Osteoblast (primary cell): Measurements from ENCODE around the gene TRMT112. TPM values are rescaled to one million over a fixed set of nuclear protein-coding genes. Genes with fewer than 3 reads are reported as not detected.

ENCODE experiments used
- DNase-seq: peaks from one replicate; pipeline ENCODE4 v3.0.0; 2011; ENCODE audit warnings: low spot score, mixed read lengths; ENCODE audit not compliant: insufficient read length; ENCODE audit errors: missing footprints
- H2AFZ ChIP-seq: 2 replicates; pipeline ENCODE4 v1.6.0; 2011; ENCODE audit warnings: mild to moderate bottlenecking, low read length
- H3K27ac ChIP-seq: 2 replicates; pipeline ENCODE4 v1.5.1; 2011; ENCODE audit warnings: mild to moderate bottlenecking, low read depth, low read length, moderate library complexity
- H3K27me3 ChIP-seq: 2 replicates; pipeline ENCODE4 v1.6.0; 2012; ENCODE audit warnings: mild to moderate bottlenecking, control low read depth, inconsistent platforms, low read length, moderate library complexity; ENCODE audit not compliant: insufficient read depth
- H3K36me3 ChIP-seq: 2 replicates; pipeline ENCODE4 v1.5.1; 2011; ENCODE audit warnings: mild to moderate bottlenecking, low read length, control low read depth, moderate library complexity; ENCODE audit not compliant: insufficient read depth
- H3K4me1 ChIP-seq: 2 replicates; pipeline ENCODE4 v1.5.1; 2011; ENCODE audit warnings: mild to moderate bottlenecking, low read length, control low read depth, moderate library complexity; ENCODE audit not compliant: insufficient read depth
- H3K4me2 ChIP-seq: 2 replicates; pipeline ENCODE4 v1.6.0; 2011; ENCODE audit warnings: mild to moderate bottlenecking, low read length; ENCODE audit not compliant: insufficient read depth
- H3K4me3 ChIP-seq: fragments of 200-600 bp; sonication (generic); 3 replicates; pipeline ENCODE4 v1.5.1; 2012; ENCODE audit warnings: mild to moderate bottlenecking, low read length, inconsistent platforms; ENCODE audit not compliant: insufficient read depth
- H3K79me2 ChIP-seq: 2 replicates; pipeline ENCODE4 v1.6.0; 2012; ENCODE audit warnings: mild to moderate bottlenecking, low read length, control low read depth, inconsistent platforms; ENCODE audit not compliant: insufficient read depth
- H3K9me3 ChIP-seq: 2 replicates; pipeline ENCODE4 v1.5.1; 2011; ENCODE audit warnings: low read depth, low read length, control low read depth
- H4K20me1 ChIP-seq: 2 replicates; pipeline ENCODE4 v1.6.0; 2012; ENCODE audit warnings: mild to moderate bottlenecking, low read length, control low read depth; ENCODE audit not compliant: insufficient read depth
- total RNA-seq: library from RNA; depleted of rRNA; stranded (reverse); fragments of >200 nt; gene quantifications from 2 replicates; pipeline ENCODE4 v1.2.3, GENCODE V29; 2012
- TF ChIP-seq, protein P1 (sequence below): IDR thresholded peaks from 2 replicates; pipeline ENCODE4 v1.5.1; 2011; ENCODE audit warnings: mild to moderate bottlenecking, low read depth, low read length, moderate library complexity; ENCODE audit errors: extremely low read depth

TRMT112 gene
- total RNA-seq, 1 donor, result 123 TPM

DNA sequence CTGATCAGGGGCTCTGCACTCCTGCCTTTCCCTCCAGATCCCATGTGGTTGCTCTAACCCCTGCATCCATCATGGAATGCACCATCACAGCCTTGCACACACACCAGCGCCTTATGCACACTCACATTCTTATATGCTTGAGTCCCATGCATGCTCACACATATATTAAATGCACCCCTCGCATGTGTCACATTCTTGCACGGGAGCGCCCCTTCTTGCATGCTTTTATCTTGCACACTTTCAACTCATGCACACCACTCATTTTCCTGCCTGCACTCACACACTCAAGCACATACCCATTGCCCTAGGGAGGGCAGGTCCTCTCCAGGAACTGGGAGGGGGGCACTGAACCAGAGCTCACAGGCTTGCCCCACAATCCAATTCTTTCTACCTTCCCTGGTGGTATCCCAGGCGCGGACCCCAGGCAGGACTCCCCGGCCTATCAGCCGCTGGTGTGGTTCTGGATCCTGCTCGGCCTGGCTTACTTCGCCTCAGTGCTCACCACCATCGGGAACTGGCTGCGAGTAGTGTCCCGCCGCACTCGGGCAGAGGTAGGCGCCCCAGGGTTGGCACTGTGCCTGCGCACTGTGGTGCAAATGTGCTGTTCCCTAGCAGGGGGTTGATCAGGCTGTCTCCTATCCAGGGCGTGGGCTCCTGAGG is 19.5 kb downstream of the TRMT112 start:
- Histone ChIP-seq H3K79me2 (no peaks in the 10 kb centered on the region), H3K27ac (no peak overlapping the region), H3K36me3 (no peaks in the 10 kb centered on the region), H3K4me1 (peaks cover 6% of the 10 kb centered on the region), H3K4me3 (no peak overlapping the region), H3K27me3 (peaks cover 80% of the 10 kb centered on the region), H2AFZ (no peak overlapping the region), H4K20me1 (no peaks in the 10 kb centered on the region), H3K4me2 (no peak overlapping the region), H3K9me3 (no peaks in the 10 kb centered on the region)
- TF ChIP-seq, protein P1, sequence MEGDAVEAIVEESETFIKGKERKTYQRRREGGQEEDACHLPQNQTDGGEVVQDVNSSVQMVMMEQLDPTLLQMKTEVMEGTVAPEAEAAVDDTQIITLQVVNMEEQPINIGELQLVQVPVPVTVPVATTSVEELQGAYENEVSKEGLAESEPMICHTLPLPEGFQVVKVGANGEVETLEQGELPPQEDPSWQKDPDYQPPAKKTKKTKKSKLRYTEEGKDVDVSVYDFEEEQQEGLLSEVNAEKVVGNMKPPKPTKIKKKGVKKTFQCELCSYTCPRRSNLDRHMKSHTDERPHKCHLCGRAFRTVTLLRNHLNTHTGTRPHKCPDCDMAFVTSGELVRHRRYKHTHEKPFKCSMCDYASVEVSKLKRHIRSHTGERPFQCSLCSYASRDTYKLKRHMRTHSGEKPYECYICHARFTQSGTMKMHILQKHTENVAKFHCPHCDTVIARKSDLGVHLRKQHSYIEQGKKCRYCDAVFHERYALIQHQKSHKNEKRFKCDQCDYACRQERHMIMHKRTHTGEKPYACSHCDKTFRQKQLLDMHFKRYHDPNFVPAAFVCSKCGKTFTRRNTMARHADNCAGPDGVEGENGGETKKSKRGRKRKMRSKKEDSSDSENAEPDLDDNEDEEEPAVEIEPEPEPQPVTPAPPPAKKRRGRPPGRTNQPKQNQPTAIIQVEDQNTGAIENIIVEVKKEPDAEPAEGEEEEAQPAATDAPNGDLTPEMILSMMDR, result no peak
- peak; percentile 82 for DNase-seq

DNA sequence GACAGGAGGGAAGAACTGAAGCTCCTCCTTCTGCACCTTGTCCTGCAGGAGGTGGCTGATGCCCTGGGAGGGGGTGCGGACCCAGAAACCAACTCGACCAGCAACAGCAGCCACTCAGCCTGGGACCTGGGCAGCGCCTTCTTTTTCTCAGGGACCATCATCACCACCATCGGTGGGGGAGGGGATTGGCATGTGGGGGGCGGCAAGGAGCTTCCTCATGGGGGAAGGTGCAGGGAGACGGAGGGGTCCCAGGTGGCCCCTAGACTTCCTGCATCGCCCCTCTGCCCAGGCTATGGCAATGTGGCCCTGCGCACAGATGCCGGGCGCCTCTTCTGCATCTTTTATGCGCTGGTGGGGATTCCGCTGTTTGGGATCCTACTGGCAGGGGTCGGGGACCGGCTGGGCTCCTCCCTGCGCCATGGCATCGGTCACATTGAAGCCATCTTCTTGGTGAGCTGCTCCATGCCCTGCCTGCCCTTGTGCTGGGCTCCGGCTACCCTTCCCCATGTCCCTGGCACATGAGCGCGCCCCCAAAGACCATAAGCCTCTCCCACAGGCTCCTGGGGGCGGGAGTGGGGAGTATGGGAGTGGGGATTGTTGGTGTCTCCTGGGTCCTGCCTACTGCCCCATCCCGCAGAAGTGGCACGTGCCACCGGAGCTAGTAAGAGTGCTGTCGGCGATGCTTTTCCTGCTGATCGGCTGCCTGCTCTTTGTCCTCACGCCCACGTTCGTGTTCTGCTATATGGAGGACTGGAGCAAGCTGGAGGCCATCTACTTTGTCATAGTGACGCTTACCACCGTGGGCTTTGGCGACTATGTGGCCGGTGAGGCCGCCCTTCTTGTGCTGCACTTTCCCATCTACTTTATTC is 20.3 kb downstream of the TRMT112 start:
- H2AFZ ChIP-seq, result no peak overlapping the region
- no peaks in the 10 kb centered on the region for H4K20me1 ChIP-seq
- peaks cover 6% of the 10 kb centered on the region for H3K4me1 ChIP-seq
- no peaks in the 10 kb centered on the region for H3K36me3 ChIP-seq
- no peak overlapping the region for H3K4me3 ChIP-seq
- peaks cover 87% of the 10 kb centered on the region for H3K27me3 ChIP-seq
- no peaks in the 10 kb centered on the region for H3K79me2 ChIP-seq
- peak; percentile 44 for DNase-seq
- no peak overlapping the region for H3K4me2 ChIP-seq
- no peak overlapping the region for H3K27ac ChIP-seq
- H3K9me3 ChIP-seq, result no peaks in the 10 kb centered on the region
- TF ChIP-seq, protein P1, result no peak

DNA sequence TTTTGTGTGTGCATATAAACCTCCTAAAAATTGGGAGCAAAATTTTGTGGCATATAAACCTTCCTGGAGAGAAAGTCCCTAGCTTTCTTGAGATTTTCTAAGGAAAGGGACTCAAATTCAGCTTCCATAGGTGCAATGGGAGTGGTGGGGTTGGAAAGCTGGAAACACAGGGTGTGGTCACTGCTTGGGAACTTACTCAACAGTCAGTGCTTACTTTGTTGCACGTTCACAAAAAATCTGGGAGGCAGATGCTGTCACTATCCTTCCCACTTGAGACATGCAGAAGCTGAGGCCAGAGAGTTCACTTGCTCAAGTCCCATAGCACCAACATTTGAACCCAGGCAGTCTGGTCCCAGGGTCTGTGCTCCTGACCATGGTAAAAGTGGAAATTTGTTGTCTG is 21.1 kb downstream of the TRMT112 start:
- no peaks in the 10 kb centered on the region for H4K20me1 ChIP-seq
- H3K27ac ChIP-seq, result no peak overlapping the region
- H3K4me1 ChIP-seq, result peaks cover 6% of the 10 kb centered on the region
- H3K27me3 ChIP-seq, result peaks cover 94% of the 10 kb centered on the region
- no peaks in the 10 kb centered on the region for H3K36me3 ChIP-seq
- TF ChIP-seq, protein P1, result no peak
- no peak overlapping the region for H3K4me3 ChIP-seq
- H3K4me2 ChIP-seq, result no peak overlapping the region
- DNase-seq, result peak; percentile 67
- no peaks in the 10 kb centered on the region for H3K9me3 ChIP-seq
- H3K79me2 ChIP-seq, result no peaks in the 10 kb centered on the region
- no peak overlapping the region for H2AFZ ChIP-seq

DNA sequence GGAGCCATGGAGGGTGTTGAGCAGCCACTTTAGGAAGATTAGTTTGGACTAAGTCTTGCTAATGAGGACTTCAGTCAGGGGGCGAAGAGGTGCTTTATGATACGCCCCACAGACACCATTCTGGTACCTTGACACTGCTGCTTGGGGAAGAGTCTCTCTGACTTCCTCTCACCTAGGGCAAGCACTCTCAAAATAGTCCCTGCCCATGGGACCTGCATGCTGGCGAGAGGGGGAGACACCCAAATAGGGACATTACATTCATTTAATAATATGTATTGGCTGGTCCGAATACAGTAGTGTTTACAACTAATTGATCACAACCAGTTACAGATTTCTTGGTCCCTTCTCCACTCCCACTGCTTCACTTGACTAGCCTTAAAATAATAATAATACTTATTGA is 21.6 kb downstream of the TRMT112 start:
- no peak overlapping the region for H3K4me3 ChIP-seq
- no peaks in the 10 kb centered on the region for H3K79me2 ChIP-seq
- no peak overlapping the region for H3K4me2 ChIP-seq
- peaks cover under 1% of the 10 kb centered on the region for H4K20me1 ChIP-seq
- peaks cover 6% of the 10 kb centered on the region for H3K4me1 ChIP-seq
- H3K27ac ChIP-seq, result no peak overlapping the region
- peak; percentile 76 for DNase-seq
- no peak overlapping the region for H2AFZ ChIP-seq
- H3K36me3 ChIP-seq, result no peaks in the 10 kb centered on the region
- TF ChIP-seq, protein P1, result no peak
- H3K27me3 ChIP-seq, result peaks cover 97% of the 10 kb centered on the region
- no peaks in the 10 kb centered on the region for H3K9me3 ChIP-seq
